Measurements from ENCODE around the gene RING1.
A peak's percentile ranks its signal among the peaks of the same experiment; 100 is the strongest.

Gene RING1

DNA sequence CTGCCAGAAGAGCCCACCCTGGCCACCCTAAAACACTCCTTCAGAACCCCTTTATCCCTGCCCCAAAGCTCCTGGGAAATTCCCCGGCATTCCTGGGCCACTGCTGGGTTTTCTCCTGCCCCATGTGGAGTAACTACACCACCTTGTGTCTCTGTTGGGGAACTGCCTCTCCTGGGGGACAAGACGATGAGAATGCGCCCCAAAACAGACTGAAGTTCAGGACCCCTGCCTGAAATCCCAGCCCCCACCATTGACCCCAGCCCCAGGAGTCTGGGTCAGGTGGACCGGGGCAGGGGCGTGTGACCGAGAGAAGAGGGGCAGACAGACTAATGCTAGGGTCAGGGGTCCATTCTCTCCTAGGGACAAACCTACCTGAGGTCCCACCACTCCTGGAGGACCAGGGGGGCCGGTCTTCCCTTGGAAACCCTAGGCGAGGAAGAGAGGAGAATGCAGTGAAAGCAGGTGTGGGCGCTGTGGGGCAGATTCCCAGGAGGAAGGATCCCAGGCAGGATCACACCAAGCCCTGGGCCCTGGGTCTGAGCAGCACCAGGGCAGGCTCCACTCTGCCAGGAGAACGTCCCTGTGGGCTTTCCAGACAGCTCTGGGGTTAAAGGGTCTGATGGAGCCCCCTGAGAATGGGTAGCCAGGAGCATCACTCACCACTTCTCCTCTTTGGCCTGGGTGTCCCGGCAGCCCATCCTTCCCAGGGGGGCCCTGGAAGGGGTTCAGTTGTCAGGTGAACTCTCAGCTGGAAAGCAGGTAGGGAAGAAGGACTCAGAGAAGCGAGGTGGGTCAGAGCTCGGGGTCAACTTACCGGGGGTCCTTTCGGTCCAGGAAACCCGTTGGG, 35.4 kb upstream of the RING1 start:
- peak; percentile 44 for DNase-seq

DNA sequence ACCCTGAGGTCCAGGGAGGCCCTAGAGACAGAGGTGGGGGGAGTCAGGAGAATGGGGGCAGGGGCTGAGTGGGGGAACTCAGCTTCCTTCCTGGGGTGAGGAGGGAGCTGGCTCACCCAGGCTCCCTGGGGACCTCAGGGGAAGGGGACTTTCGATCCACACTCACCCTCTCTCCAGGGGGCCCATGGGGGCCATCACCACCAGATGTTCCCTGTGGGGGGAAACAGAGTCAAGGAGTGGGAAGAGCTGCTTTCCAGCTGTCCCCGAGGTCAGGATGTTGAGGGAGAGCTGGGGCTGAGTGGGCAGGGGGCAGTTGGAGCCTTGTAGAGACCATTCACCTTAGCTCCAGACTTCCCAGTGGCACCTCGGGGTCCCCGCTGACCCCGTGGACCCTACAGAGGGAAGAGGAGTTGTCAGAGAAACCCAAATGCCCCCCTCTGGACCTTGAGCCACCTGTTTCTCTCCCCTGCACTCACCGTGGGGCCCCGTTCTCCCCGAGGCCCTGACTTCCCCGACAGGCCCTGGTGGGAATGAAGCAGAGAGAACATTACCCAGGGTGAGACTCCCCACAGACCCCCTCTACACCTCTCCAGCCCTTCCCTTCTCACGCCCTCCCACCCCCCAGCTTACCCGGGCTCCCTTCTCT, 34.6 kb upstream of the RING1 start:
- DNase-seq: no peak

DNA sequence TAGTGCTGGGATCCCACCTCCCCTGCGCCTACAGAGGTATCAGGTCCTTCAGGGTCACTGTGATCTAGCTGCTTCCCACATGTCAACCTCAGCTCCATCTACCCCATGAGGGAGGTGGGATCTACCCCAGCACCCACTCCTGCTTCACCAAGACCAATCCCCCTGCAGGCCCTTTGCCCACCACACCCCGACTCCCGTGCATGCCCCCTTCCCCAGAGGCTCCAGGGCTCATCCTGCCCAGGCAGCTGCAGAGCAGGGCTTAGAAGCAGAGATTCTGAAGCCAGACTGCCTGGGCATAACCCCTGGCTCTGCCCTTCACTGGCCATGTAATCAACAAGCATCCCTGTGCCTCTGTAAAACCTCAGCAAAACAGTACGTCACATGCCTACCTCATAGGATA, 33.5 kb upstream of the RING1 start:
- no peak for DNase-seq

DNA sequence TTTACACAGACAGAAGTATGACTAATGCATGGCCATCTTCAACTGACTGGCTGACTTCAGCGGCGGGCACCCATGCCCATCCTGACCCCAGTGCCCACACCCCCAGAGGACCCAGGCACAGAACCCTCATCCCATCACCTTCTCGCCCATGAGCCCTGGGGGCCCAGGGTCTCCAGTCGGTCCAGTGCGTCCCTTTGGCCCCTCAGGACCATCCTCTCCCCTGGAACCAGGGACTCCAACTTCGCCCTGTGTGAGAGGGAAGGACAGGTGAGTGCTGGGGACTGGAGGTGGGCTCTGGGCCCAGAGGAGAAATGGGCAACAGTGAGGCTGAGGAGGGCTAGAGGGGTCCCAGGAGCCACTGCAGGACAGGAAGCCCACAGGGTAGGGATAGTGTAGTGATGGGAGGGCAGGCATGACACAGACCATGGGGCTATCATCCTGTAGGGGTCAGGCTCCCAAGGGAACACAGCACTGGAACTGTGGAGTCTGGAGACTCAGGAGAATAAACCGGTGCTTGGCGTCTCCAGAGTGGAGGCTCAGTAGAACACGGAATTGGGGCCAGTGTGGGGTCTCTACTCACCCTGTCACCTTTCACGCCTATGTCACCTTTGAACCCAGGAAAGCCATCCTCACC, 32.7 kb upstream of the RING1 start:
- no peak for DNase-seq

DNA sequence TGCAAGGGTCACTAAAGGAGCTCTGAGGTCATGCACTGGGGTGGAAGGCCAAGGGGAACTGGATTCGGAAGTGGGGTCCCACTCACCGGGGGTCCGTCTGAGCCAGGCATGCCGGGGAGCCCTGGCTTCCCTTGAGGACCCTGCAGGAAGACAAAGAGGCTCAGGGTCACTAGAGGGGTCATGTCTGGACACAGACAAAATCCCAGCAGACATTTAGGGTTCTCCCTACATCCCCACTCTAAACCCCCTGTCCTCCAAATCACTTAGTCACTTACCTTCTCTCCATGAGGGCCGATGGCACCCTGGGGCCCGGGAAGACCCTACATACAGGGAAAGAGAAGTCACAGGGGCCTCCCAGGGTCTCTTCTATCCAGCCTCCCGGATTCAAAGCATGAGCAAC, 31.4 kb upstream of the RING1 start:
- no peak for DNase-seq

DNA sequence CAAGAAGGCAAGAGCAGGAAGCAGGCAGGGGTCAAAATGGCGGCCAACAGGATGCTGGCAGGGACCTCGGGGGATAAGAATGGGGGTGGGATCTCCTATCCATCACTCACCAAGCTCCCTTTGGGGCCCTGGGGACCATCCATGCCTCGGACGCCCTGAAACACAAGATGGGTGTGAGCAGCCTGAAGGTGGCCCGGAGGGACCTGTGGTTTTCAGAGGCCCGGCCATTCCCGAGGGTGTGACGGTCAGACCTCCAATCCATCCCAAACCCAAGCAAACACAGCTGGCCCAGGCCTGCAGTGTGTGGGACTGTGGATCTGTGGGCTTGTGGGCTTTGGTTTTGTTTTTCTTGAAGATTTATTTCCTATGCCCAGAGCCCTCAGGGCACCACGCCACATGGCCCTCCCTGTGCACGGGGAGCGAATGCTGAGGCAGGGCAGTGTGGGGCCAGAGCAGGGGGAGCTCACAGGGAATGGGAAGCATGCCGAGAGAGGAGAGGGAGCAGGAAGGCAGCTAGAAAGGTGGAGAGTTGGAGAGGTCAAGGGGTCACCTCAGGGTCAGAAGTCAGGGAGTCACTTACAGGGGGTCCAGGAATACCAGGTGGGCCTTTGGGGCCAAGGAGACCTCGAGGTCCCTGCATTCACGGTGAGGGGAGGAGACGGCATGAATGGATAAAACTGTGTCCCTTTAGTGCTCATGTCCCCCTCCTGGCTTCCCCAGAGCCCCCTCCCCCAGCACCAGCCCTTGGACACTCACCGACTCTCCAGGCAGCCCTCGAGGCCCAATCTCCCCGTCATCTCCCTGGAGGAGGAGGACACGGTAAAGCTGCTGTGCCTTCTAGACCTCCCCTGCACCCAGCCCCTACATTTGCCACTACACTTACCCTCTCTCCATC, 30.5 kb upstream of the RING1 start:
- no peak for DNase-seq

DNA sequence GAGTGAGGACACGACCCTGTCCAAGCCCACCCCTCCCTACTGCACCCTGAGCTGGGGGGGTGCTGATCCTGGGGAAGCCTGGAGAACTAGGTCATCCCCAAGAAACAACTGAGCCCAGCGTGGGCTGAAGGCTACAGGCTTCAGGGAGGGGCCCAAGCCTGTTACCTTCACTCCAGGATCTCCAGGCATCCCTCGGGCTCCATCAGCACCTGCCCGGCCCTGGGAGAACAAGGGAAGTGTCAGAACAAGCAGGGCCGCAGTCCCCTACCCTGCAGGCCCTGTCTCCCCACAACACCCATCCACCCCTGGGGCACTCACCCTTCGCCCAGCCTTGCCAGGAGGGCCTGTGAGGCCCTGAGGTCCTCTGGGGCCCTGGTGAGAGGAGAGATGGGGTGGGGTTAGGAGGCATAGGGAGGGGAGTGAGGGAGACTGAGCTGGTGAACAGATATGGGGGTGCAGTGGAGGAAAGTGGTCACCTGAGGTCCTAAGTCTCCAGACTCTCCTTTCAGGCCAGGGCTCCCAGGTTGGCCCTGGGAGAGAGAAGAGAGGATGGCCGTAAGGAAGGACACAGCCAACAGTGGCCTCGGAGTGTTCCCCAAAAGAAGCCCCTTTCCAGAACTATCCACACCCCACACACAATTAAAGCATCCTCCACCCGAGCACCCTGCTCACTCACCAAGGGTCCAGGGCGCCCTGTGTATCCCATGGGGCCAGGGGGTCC, 29.4 kb upstream of the RING1 start:
- DNase-seq: no peak

DNA sequence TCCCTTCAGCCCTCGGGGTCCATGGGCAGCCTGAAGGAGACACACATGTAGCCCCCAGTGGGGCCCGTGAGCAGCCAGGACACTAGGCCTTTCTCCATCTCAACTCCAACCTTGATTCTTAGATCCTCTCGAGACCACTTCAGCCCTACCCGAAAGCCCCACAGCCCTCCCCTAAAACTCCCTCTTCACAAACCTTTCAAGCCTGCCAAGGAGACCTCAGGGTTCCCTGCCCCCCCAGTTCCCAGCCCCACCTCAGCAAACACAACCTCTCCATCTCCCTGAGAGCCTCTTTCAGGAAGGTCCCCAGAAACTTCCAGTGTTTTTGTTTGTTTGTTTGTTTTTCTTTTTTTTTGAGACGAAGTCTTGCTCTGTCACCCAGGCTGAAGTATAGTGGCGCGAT, 27.2 kb upstream of the RING1 start:
- no peak for DNase-seq

DNA sequence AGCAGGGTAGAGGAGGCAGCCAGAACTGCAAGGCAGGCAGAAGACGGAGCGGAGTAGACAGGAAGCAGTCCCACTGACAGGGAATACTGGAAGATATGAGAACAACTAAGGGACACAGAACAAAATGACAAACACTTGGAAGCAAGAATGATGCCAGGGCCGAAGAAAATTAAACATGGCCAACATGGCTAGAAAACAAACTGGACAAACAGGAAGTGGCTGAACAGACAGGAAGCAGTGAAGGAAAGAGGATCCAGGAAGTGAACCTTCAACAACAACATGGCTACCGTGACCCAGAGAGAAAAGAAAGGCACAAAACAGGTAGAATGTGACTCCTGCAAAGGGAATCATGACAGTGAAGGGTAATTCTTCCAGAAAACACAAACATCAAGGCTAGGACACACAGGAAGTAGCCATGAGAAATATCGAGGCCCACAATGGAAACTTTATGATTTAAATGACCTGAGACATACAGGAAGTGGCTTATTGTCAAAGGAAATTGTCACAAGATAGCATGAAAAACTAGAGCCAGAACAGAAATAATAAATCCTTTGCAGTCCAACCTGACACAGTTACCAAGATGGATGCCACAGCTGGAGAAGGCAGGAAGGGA, 25.1 kb upstream of the RING1 start:
- no peak for DNase-seq

DNA sequence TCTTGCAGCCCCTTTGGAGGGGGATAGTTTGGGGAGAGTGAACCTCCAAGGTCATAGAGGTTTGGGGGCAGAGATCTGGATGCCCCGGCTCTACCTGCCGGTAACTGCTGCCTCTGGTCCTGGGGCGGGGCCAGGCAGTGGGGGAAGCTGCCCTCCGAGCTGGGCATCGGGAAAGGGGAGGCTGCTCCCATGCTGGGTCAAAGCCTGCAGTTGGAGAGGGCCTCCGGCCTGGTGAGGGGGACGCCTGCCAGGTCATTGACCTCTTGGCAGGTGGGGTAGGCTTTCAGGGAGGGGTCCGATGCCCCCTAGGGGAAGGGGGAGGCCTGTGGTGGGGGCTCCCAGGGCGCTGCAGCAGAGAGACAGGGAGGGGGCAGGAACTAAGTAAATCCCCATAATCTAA, 23.1 kb upstream of the RING1 start:
- DNase-seq: no peak

DNA sequence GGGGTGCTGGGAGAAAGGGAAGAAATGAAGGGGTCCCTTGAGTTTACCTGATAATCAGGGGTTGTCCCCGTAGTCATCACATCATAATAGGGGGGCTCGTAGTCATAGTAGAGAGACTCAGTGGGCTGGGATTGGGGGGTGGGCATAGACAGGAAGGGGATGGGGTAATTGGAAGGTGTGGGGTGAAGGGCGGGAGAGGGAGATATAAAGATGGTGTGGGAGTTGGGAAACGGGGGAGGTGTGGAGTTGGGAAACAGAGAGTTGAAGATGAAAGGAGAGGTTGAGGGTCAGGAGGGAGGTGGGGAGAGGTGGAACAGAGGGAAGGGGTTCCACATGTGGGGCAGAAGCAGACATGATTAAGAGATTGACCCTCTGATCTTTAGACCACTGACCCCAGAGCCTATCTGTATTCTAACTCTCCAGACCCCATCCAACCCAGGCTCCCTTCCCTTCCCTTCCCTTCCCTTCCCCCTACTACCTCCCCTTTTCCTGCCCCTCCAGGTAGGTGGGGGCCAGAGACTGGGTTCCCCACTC, 22.6 kb upstream of the RING1 start:
- DNase-seq: no peak

DNA sequence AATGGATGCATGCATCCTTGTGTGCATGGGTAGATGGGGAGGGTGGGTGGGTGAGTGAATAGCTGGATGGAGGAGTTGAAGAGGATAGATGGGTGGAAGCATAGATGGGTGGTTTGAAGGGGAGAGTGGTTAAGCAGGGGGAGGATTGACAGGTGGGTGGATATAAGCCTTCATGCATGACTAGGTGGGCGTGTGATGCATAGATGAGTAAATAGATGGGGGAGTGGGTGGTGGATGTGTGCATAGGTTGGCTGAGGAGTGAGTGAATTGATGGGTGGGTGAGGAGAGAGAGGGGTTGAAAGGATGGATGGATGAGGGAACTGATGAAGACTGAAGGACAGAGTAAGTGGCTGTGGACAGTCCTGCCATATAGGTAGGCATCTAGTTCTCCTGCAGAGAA, 20.5 kb upstream of the RING1 start:
- DNase-seq: no peak

DNA sequence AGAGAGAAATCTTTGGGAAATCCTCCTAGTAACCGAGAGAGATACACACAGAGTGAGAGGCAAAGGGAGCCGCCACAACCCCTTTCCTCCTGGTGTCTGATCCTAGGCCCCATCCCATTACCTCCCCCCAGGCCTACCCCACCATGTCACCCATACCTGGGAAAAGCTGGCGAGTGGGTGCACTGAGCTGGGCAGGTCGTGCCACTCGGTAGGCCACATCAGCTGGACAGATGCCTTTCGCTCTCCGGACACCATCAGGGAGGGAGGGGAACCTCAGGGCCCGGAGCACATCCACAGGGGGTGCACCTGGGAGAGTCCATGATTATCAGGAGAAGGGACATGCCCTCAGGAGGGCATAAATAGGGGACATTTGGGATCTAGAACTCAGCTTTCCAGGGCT, 19.1 kb upstream of the RING1 start:
- no peak for DNase-seq

DNA sequence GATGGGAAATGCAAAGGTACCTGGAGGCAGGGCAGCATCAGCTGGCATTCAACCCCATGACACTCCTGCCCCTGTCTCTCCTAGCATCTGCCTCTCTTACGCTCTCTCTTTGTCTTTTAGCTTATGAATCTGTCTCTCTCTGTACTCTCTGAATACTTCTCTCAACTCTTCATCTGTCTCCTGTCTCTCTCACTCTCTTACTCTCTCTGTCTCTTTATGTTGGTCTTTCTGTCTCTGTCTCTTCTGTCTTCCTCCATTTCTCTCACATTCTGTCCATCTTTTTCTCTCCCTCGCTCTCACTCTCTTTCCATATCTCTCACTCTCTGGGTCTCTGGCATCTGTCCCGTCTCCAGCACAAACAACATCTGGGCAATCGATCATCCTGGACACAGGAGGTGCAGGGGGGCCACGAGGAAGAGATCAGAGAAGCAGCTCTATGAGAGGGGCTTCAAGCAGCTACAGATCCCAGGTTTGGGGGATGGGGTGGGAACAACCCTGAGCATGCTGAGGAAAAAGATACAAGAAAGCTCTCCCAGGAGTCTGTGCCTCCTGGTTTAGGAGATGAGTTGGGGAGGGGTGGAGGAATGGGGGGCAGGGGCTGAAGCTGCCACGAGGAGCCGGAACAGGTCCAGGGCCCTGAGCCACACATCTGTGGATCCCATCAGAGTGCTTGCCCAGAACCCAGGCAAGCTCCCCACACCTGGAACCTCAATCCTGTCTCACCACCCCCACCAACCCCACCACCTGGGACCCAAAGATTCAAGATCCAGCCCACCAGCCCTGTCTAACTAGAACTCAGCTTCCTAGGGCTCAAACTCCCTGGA, 18.5 kb upstream of the RING1 start:
- no peak for DNase-seq

DNA sequence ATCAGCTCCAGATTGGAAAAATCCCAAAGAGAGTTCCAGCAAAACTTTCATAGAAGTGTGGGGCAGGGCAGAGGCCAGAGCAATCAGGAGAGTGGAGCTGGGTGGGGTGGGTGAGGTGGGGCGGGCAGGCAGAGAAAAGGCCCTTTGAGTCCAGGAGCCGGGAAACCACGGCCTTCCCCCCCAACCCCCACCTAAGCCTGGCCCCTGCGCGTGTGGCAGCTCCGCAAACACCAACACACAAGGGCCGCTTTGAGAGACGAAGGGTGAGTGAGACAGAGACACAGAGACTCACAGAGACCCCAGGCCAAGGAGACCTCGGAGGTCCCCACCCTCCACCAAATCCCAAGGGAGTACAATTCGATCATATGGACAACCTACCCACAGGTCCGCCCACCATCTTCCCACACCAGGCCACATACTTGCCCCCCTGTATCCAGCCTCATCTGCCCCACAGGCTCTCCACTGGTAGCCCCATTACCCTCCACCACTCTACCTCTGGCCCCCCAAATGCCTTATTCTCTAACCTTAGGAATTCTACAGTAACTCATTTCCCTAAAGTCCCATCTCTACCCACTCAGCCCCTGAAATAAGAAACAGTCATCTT, 17.7 kb upstream of the RING1 start:
- DNase-seq: no peak

DNA sequence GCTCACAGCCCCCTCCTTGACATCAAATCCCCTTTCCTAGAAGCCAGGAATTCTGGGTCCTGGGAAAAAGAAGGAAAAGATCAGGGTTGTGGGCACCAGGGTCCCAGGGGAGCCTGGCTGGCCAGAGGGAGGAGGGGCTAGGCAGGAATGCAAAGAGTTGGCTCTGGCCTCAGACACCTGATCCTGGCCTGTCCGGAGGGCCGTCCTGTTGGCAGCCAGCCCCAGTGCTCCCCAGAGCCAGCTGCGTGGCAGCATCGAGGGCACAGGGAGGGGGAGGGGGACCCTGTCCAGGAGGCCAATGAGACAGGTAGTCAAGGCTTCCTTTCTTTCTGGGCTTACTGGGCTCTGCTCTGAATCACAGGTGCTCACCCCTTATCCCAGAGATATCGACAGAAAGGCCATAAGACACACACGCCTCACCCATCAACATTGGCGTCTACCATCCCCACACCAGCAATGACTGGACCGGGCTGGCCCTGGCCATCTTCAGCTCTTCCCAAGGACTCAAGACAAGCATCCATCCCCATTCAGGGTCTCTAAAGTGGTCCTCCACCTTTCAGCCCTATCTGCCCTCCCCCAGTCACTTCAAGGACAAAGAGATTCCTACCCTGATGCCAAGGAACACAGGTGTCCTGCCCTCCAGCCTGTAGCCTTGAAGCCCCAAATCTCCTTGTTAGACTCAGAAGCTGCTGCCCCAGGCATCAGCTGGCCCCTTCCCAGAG, 16.8 kb upstream of the RING1 start:
- DNase-seq: no peak

DNA sequence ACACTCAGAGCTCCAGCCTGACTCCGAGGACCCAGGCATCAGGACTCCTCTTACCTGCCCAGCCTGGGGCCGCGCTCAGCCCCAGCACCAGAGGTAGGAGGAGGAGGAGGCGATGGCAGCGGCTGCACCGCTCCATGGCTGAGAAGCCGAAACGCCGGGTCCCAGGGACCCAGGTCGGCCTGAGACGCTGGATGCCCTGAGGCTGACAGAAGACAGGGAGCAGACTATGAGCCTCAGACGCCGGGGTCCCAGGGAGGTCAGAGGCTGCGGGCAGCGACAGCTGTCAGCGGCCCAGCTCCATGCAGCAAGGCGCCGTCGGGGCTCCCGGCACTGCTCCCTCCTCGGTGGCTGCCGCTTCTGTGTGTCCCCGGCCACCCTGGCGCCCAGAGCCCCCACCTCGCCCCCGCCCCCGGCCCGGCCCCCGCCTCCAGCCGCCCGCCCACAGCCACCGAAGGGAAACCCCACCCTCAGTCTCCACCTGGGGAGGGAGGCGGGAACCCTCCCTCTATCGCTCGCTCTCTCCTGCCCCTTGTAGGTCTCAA, 16.1 kb upstream of the RING1 start, which contains the start of gene COL11A2:
TSS of gene COL11A2 (minus strand) at position 363 of the 542 bp plus-strand sequence. CDS start at position 136, 227 bp downstream.
- no peak for DNase-seq

DNA sequence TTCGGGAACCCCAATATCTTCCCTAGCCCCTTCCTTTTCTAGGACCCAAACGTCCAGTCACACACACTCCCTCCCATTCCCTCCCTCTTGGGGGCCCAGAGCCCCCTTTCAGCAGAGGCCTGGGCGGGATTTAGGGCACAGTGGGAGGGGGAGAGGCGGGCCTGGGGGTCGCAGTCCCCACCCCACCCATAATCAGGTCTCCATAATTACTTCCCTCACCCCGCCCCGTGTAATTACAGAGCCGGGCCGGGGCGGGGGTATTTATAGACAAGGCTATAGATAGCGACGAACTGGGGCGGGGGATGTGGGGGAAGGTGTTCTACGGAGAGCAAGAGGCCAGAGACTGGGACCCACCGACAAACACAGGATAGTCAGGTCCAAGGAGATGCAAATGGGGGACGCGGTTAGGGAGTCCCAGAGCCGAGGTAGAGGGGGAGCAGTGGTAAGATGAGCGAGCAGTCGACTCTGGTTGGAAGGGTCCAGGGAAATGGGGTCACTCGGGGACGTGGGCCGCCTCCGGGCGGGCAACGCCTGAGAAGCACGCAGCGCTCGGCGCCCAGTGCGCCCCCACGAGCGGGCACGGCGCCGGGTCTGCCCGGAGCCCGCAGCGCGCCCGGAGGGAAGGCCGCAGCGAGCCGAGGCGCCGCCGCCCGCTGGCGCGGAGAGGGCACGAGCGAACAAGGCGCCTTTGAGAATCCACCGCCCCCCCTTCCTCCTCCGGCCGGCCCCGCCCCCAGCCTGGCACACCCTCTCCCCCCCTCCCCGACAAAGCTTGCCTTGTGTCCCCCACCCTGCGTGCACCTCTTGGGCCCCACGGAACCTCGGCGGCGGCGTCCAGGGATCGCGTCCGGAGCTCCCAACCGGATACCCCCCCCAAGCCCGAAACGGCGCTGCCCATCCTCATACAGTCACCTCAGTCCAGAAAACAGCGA, 15.4 kb upstream of the RING1 start:
- no peak for DNase-seq

Measured in fibroblast of skin of abdomen (primary cell).